ENCODE data around the gene KLHL17. TPM values are rescaled to one million over a fixed set of nuclear protein-coding genes. Genes with fewer than 3 reads are reported as not detected.
A peak's percentile ranks its signal among the peaks of the same experiment; 100 is the strongest.

KLHL17 gene
- total RNA-seq, 1 experiment from 2014 or later = 66.9 TPM

GRCh38 chr1:966704-967300, 6.4 kb downstream of the KLHL17 start (continued):
- TF ChIP-seq PRDM15 (CRISPR knock-in tag; IDR thresholded peaks at IDR 0.05) = no peak
- no peak for TF ChIP-seq SOX15 (CRISPR knock-in tag; IDR thresholded peaks at IDR 0.05)
- no peak for TF ChIP-seq GRHL2 (CRISPR knock-in tag; IDR thresholded peaks at IDR 0.05; ENCODE audit: insufficient replicate concordance, severe bottlenecking)
- TF ChIP-seq E2F4 (CRISPR knock-in tag; IDR thresholded peaks at IDR 0.05; ENCODE audit: borderline replicate concordance, low read depth) = no peak
- TF ChIP-seq TP53 (CRISPR knock-in tag; IDR thresholded peaks at IDR 0.05) = no peak
- no peak for TF ChIP-seq CREB1 (CRISPR knock-in tag; IDR thresholded peaks at IDR 0.05)
- no peak for TF ChIP-seq ZNF219 (CRISPR knock-in tag; IDR thresholded peaks at IDR 0.05; ENCODE audit: borderline replicate concordance)
- no peak for TF ChIP-seq TCF7 (CRISPR knock-in tag; IDR thresholded peaks at IDR 0.05; ENCODE audit: low read depth)
- TF ChIP-seq IRF2 (CRISPR knock-in tag; IDR thresholded peaks at IDR 0.05; ENCODE audit: borderline replicate concordance, low read depth) = no peak
- TF ChIP-seq ZNF671 (CRISPR knock-in tag; IDR thresholded peaks at IDR 0.05) = no peak
- no peak for TF ChIP-seq CREM (CRISPR knock-in tag; IDR thresholded peaks at IDR 0.05)
- TF ChIP-seq NR1H2 (CRISPR knock-in tag; IDR thresholded peaks at IDR 0.05) = no peak
- TF ChIP-seq ZNF416 (CRISPR knock-in tag; IDR thresholded peaks at IDR 0.05) = no peak
- no peak for TF ChIP-seq ATF1 (CRISPR knock-in tag; IDR thresholded peaks at IDR 0.05)
- no peak for TF ChIP-seq KAT7 (CRISPR knock-in tag; IDR thresholded peaks at IDR 0.05; ENCODE audit: borderline replicate concordance)
- TF ChIP-seq MAX (CRISPR knock-in tag; IDR thresholded peaks at IDR 0.05) = peak; percentile 62; the same call in 1 of the 2 replicates
- TF ChIP-seq ZNF532 (CRISPR knock-in tag; IDR thresholded peaks at IDR 0.05; ENCODE audit: borderline replicate concordance) = no peak
- peak; percentile 55 for TF ChIP-seq GABPB1 (CRISPR knock-in tag; IDR thresholded peaks at IDR 0.05)
- no peak for TF ChIP-seq ARID4B (CRISPR knock-in tag; IDR thresholded peaks at IDR 0.05; ENCODE audit: borderline replicate concordance)
- no peak for TF ChIP-seq ZNF232 (CRISPR knock-in tag; IDR thresholded peaks at IDR 0.05)
- TF ChIP-seq ERG (CRISPR knock-in tag; IDR thresholded peaks at IDR 0.05) = no peak
- no peak for TF ChIP-seq ZNF425 (CRISPR knock-in tag; conservative IDR thresholded peaks at IDR 0.05)
